SU-DHL-6 (cell line): ENCODE data around the gene CADM2.

ENCODE experiments used
- CTCF ChIP-seq: fragments of 200-600 bp; sonication (generic); IDR thresholded peaks from one replicate; pipeline ENCODE4 v1.5.1; 2017; ENCODE audit warnings: antibody characterized with exemption, mild to moderate bottlenecking, low read length, moderate library complexity; ENCODE audit not compliant: insufficient read depth, poor library complexity, severe bottlenecking
- EZH2phosphoT487 ChIP-seq: fragments of 200-600 bp; sonication (generic), shearing (Covaris generic); conservative IDR thresholded peaks from 2 replicates; pipeline ENCODE4 v1.6.1; 2018; ENCODE audit warnings: mild to moderate bottlenecking, antibody characterized with exemption, low read length, moderate library complexity, mixed read lengths

GRCh38 chr3:85842081-85842480 is 883.3 kb downstream of the CADM2 start:
- TF ChIP-seq CTCF: no peak
- TF ChIP-seq EZH2phosphoT487: no peak
